RWPE2 (cell line): ENCODE results near the gene VASH2.

Experiments
- ATAC-seq: fragments of 200-7000 bp; cut with Tn5 transposase; 3 replicates; pipeline ENCODE4 v1.9.1; 2021; ENCODE audit warnings: low read depth
- DNase-seq: peaks from one replicate; pipeline ENCODE4 v3.0.0-alpha.2; 2020; ENCODE audit warnings: low spot score
- H3K27ac ChIP-seq: fragments of 450-650 bp; 2 replicates; pipeline ENCODE4 v1.5.1; 2017; ENCODE audit warnings: mild to moderate bottlenecking; ENCODE audit not compliant: poor library complexity, severe bottlenecking
- H3K27me3 ChIP-seq: fragments of 250-450 bp; sonication (Bioruptor Pico); 2 replicates; pipeline ENCODE4 v1.5.1; 2021; ENCODE audit warnings: mild to moderate bottlenecking, moderate library complexity; ENCODE audit not compliant: insufficient read depth, poor library complexity, severe bottlenecking
- H3K36me3 ChIP-seq: fragments of 250-450 bp; sonication (Bioruptor Pico); 2 replicates; pipeline ENCODE4 v1.5.1; 2020; ENCODE audit warnings: low read depth, mild to moderate bottlenecking, moderate library complexity
- H3K4me1 ChIP-seq: fragments of 250-450 bp; sonication (Bioruptor Pico); 2 replicates; pipeline ENCODE4 v1.5.1; 2021; ENCODE audit warnings: mild to moderate bottlenecking, moderate library complexity; ENCODE audit not compliant: insufficient read depth, poor library complexity, severe bottlenecking
- H3K4me3 ChIP-seq: fragments of 250-450 bp; sonication (Bioruptor Pico); 2 replicates; pipeline ENCODE4 v1.5.1; 2021; ENCODE audit warnings: mild to moderate bottlenecking, moderate library complexity; ENCODE audit not compliant: severe bottlenecking
- H3K9me3 ChIP-seq: fragments of 250-450 bp; sonication (Bioruptor Pico); 2 replicates; pipeline ENCODE4 v1.5.1; 2021; ENCODE audit warnings: mild to moderate bottlenecking, moderate library complexity; ENCODE audit not compliant: severe bottlenecking
- CTCF ChIP-seq: fragments of 450-650 bp; IDR thresholded peaks from one replicate; pipeline ENCODE4 v1.5.1; 2017; ENCODE audit warnings: mild to moderate bottlenecking, moderate library complexity; ENCODE audit not compliant: poor library complexity, severe bottlenecking

Gene VASH2

DNA sequence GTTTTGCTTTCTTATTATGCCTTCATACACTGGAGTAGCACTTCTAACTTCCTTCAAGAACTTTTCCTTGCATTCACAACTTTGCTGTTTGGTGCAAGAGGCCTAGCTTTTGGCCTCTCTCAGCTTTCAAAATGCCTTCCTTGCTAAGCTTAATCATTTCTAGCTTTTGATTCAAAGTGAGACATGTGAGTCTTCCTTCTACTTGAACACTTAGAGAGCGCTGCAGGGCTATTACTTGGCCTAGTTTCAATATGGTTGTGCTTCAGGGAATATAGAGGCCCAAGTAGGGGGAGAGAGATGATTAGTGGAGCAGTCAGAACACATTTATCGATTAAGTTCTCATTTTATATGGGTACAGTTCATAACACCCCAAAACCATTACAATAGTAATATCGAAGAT, 52.9 kb downstream of the VASH2 start:
- Histone ChIP-seq H3K27me3 (no peaks in the 10 kb centered on the region), H3K4me3 (no peak overlapping the region), H3K36me3 (peaks cover 4% of the 10 kb centered on the region; the same call in 1 of the 2 replicates), H3K4me1 (no peaks in the 10 kb centered on the region), H3K27ac (no peak overlapping the region), H3K9me3 (no peaks in the 10 kb centered on the region)
- DNase-seq (no peak), ATAC-seq (no peak)
- TF ChIP-seq CTCF = no peak

DNA sequence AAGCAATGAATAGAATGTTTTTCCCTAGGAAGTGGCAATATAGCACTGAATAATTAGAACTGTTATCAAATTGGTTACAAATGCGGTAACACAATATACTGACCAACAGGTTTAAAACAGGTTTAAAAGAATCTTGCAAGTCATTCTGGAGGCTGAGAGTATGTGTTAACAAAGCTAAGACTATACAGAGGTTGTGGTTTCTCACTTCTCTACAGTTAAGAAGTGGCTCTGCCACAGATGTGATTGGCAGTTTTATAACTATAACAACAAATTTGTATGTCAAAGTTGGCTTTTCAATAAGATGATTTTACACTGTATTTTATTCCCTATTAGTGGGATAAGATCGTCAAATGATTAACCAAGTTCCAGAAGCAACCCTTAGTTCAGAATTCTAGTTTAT, 58.2 kb downstream of the VASH2 start:
- no peak overlapping the region for H3K4me3 ChIP-seq
- peaks cover 9% of the 10 kb centered on the region; the same call in 1 of the 2 replicates for H3K36me3 ChIP-seq
- no peaks in the 10 kb centered on the region for H3K27me3 ChIP-seq
- no peak overlapping the region for H3K27ac ChIP-seq
- no peaks in the 10 kb centered on the region for H3K9me3 ChIP-seq
- DNase-seq = no peak
- no peak for TF ChIP-seq CTCF
- ATAC-seq = no peak
- no peaks in the 10 kb centered on the region for H3K4me1 ChIP-seq

- Histone ChIP-seq H3K36me3 (peaks cover 9% of the 10 kb centered on the region; the same call in 1 of the 2 replicates), H3K4me1 (no peaks in the 10 kb centered on the region), H3K9me3 (no peaks in the 10 kb centered on the region), H3K27ac (peak overlapping the region; percentile 54), H3K4me3 (peak overlapping the region; percentile 46), H3K27me3 (no peaks in the 10 kb centered on the region)
- ATAC-seq (no peak), DNase-seq (no peak)
- TF ChIP-seq CTCF = no peak
Measured at GRCh38 chr1:213014642-213015041, 64.3 kb downstream of the VASH2 start.

- TF ChIP-seq CTCF = no peak
- Histone ChIP-seq H3K27me3 (no peaks in the 10 kb centered on the region), H3K9me3 (no peaks in the 10 kb centered on the region), H3K4me1 (no peaks in the 10 kb centered on the region), H3K36me3 (peaks cover 9% of the 10 kb centered on the region; the same call in 1 of the 2 replicates), H3K4me3 (peak within 1 kb of the TSS; percentile 46), H3K27ac (peak within 1 kb of the TSS; percentile 54)
- ATAC-seq (peak; percentile 94), DNase-seq (peak; percentile 85)
Measured at GRCh38 chr1:213015099-213016050, 65.0 kb downstream of the VASH2 start, which contains the start of gene ANGEL2. Gene ANGEL2 (minus strand): TSS chr1:213015867. CDS start chr1:213015671, 196 bp downstream.
